WTC11 (cell line): Measurements from ENCODE around the gene CHD6.

Experiments
- CREB1 ChIP-seq: sonication (generic); formaldehyde crosslinking; IDR thresholded peaks from 2 replicates; pipeline ENCODE4 v1.8.0; 2023; ENCODE audit warnings: mild to moderate bottlenecking, missing genetic modification reagents
- CTCF ChIP-seq: fragments of 200-600 bp; IDR thresholded peaks from 2 replicates; pipeline ENCODE4 v1.8.0; 2022; ENCODE audit warnings: antibody characterized with exemption
- IRF1 ChIP-seq: sonication (generic); formaldehyde crosslinking; IDR thresholded peaks from 2 replicates; pipeline ENCODE4 v1.8.0; 2023; ENCODE audit warnings: missing genetic modification reagents
- ZBTB43 ChIP-seq: sonication (generic); formaldehyde crosslinking; IDR thresholded peaks from 2 replicates; pipeline ENCODE4 v1.8.1; 2023; ENCODE audit warnings: mild to moderate bottlenecking, missing genetic modification reagents
- ZNF425 ChIP-seq: fragments of 250-450 bp; sonication (Bioruptor Pico); conservative IDR thresholded peaks from 2 replicates; pipeline ENCODE4 v1.9.0; 2021; ENCODE audit warnings: mild to moderate bottlenecking

GRCh38 chr20:41645372-41645771 lies 27.2 kb upstream of the CHD6 start:
- TF ChIP-seq ZNF425 = no peak
- TF ChIP-seq CTCF = no peak
- no peak for TF ChIP-seq ZBTB43 (CRISPR knock-in tag)
- TF ChIP-seq IRF1 (CRISPR knock-in tag) = no peak
- TF ChIP-seq CREB1 = no peak
